CD8-positive, alpha-beta memory T cell (primary cell): ENCODE results near the gene PAQR5. TPM values are rescaled to one million over a fixed set of nuclear protein-coding genes. Genes with fewer than 3 reads are reported as not detected.
"Not testable (repeated sequence)": the region's sequence is repeated elsewhere in the genome, so short reads cannot be mapped to it uniquely, and the experiment has no call there.

Experiments used
- CTCF ChIA-PET: fragments of 350-600 bp; sonication (Branson Sonifier 250); formaldehyde crosslinking; loops from one replicate; lab custom pipeline; 2021; ENCODE audit warnings: antibody characterized with exemption; lab: Charles Lee
- POLR2A ChIA-PET: fragments of 350-600 bp; sonication (Branson Sonifier 250); formaldehyde crosslinking; loops from one replicate; lab custom pipeline; 2021; ENCODE audit warnings: antibody characterized with exemption; lab: Charles Lee
- DNase-seq, 5 donors: peaks; one replicate each; pipeline versions ENCODE4 v3.0.0 to v3.0.0-alpha.2; 2020 to 2022; ENCODE audit warnings: mixed read lengths in 1 of 5
- H3K27ac ChIP-seq: one replicate; pipeline ENCODE4 v1.7.0; 2013; ENCODE audit warnings: low read depth, mild to moderate bottlenecking, low read length, moderate library complexity
- H3K27me3 ChIP-seq: 2 replicates; pipeline ENCODE4 v1.7.0; 2013; ENCODE audit warnings: low read length, mild to moderate bottlenecking; ENCODE audit not compliant: insufficient read depth, poor library complexity, severe bottlenecking
- H3K36me3 ChIP-seq: 2 replicates; pipeline ENCODE4 v1.7.0; 2013; ENCODE audit warnings: mild to moderate bottlenecking, low read length, moderate library complexity; ENCODE audit not compliant: insufficient read depth
- H3K4me1 ChIP-seq: 2 replicates; pipeline ENCODE4 v1.7.0; 2013; ENCODE audit warnings: mild to moderate bottlenecking, low read length, moderate library complexity; ENCODE audit not compliant: insufficient read depth
- H3K4me3 ChIP-seq: 2 replicates; pipeline ENCODE4 v1.7.0; 2013; ENCODE audit warnings: mild to moderate bottlenecking, low read length
- H3K9me3 ChIP-seq: 2 replicates; pipeline ENCODE4 v1.7.0; 2013; ENCODE audit warnings: mild to moderate bottlenecking, low read length
- H3K27ac Mint-ChIP-seq, 8 donors: one replicate each; pipeline ENCODE4 v1.8.0; 2020 to 2021; ENCODE audit warnings: mixed read lengths in 8 of 8, mild to moderate bottlenecking in 6 of 8, inconsistent platforms in 3 of 8, moderate library complexity in 3 of 8
- H3K27me3 Mint-ChIP-seq, 2 donors: one replicate each; pipeline ENCODE4 v1.8.0; 2020 to 2021; ENCODE audit warnings: mixed read lengths in 2 of 2, mild to moderate bottlenecking in 1 of 2, moderate library complexity in 1 of 2
- H3K36me3 Mint-ChIP-seq, 3 donors: one replicate each; pipeline ENCODE4 v1.8.0; 2020 to 2021; ENCODE audit warnings: mixed read lengths in 3 of 3, inconsistent platforms in 1 of 3, mild to moderate bottlenecking in 1 of 3
- H3K4me1 Mint-ChIP-seq, 3 donors: one replicate each; pipeline ENCODE4 v1.8.0; 2020 to 2021; ENCODE audit warnings: mixed read lengths in 3 of 3, inconsistent platforms in 1 of 3, mild to moderate bottlenecking in 1 of 3
- H3K4me3 Mint-ChIP-seq, 7 donors: one replicate each; pipeline ENCODE4 v1.8.0; 2020 to 2021; ENCODE audit warnings: mixed read lengths in 7 of 7, mild to moderate bottlenecking in 6 of 7, moderate library complexity in 4 of 7, inconsistent platforms in 2 of 7
- H3K9me3 Mint-ChIP-seq, 5 donors: one replicate each; pipeline ENCODE4 v1.8.0; 2020 to 2022; ENCODE audit warnings: mixed read lengths in 5 of 5, mild to moderate bottlenecking in 3 of 5, moderate library complexity in 2 of 5, inconsistent platforms in 1 of 5
- polyA plus RNA-seq: library from polyadenylated mRNA; unstranded; fragments of 300-500 nt; fragmentation: Illumina TruSeq; gene quantifications from one replicate; pipeline ENCODE4 v1.2.3, GENCODE V29; 2021
- total RNA-seq, 2 experiments: library from RNA; stranded (reverse); gene quantifications; one replicate each; pipeline ENCODE4 v1.2.3, GENCODE V29; 2021

The PAQR5 gene
- total and polyA plus RNA-seq, 3 experiments from 2014 or later, result not detected

GRCh38 chr15:69380100-69380725 lies 81.5 kb downstream of the PAQR5 start:
- CTCF ChIA-PET, result no interaction called here
- Histone ChIP-seq H3K27ac (no peak overlapping the region), H3K27me3 (no peaks in the 10 kb centered on the region), H3K36me3 (no peaks in the 10 kb centered on the region), H3K4me1 (no peaks in the 10 kb centered on the region), H3K9me3 (no peaks in the 10 kb centered on the region), H3K4me3 (no peak overlapping the region)
- POLR2A ChIA-PET, result no interaction called here
- DNase-seq, result no peak
- Mint-ChIP-seq H3K36me3 (no peaks in the 10 kb centered on the region), H3K27me3 (peaks cover 13 to 28% of the 10 kb centered on the region in 2 donors), H3K27ac (no peak overlapping the region), H3K4me3 (no peak overlapping the region), H3K9me3 (no peaks in the 10 kb centered on the region), H3K4me1 (no peaks in the 10 kb centered on the region)

GRCh38 chr15:69380726-69381105 lies 82.0 kb downstream of the PAQR5 start:
- Mint-ChIP-seq H3K4me3 (no peak overlapping the region), H3K27ac (no peak overlapping the region), H3K36me3 (no peaks in the 10 kb centered on the region), H3K27me3 (peaks cover 13 to 26% of the 10 kb centered on the region in 2 donors), H3K4me1 (no peaks in the 10 kb centered on the region), H3K9me3 (no peaks in the 10 kb centered on the region)
- Histone ChIP-seq H3K27me3 (no peaks in the 10 kb centered on the region), H3K4me3 (no peak overlapping the region), H3K36me3 (no peaks in the 10 kb centered on the region), H3K9me3 (no peaks in the 10 kb centered on the region), H3K4me1 (no peaks in the 10 kb centered on the region), H3K27ac (no peak overlapping the region)
- ChIA-PET POLR2A (no interaction called here), CTCF (no interaction called here)
- no peak for DNase-seq

GRCh38 chr15:69382176-69382575 lies 83.5 kb downstream of the PAQR5 start:
- H3K36me3 Mint-ChIP-seq, POLR2A ChIA-PET, CTCF ChIA-PET, H3K36me3 ChIP-seq, H3K27me3 ChIP-seq, H3K4me1 ChIP-seq, H3K4me1 Mint-ChIP-seq, H3K9me3 ChIP-seq, H3K4me3 Mint-ChIP-seq, H3K27ac Mint-ChIP-seq, H3K9me3 Mint-ChIP-seq, DNase-seq, H3K4me3 ChIP-seq, H3K27ac ChIP-seq: not testable (repeated sequence)
- H3K27me3 Mint-ChIP-seq, result peaks cover 10 to 17% of the 10 kb centered on the region in 2 donors

- H3K36me3 ChIP-seq, DNase-seq, H3K4me1 ChIP-seq, H3K27ac ChIP-seq, H3K27me3 Mint-ChIP-seq, POLR2A ChIA-PET, CTCF ChIA-PET, H3K4me3 Mint-ChIP-seq, H3K27ac Mint-ChIP-seq, H3K36me3 Mint-ChIP-seq, H3K27me3 ChIP-seq, H3K9me3 Mint-ChIP-seq, H3K9me3 ChIP-seq, H3K4me3 ChIP-seq, H3K4me1 Mint-ChIP-seq: not testable (repeated sequence)
Observed at GRCh38 chr15:69384066-69384465, 85.4 kb downstream of the PAQR5 start.

GRCh38 chr15:69384626-69385598 lies 86.2 kb downstream of the PAQR5 start:
- H3K27ac Mint-ChIP-seq, result peak overlapping the region in 3 of 8 donors; percentile 2 to 58 (median 26)
- Histone ChIP-seq H3K9me3 (no peaks in the 10 kb centered on the region), H3K4me1 (no peaks in the 10 kb centered on the region), H3K27ac (no peak overlapping the region), H3K36me3 (no peaks in the 10 kb centered on the region), H3K27me3 (no peaks in the 10 kb centered on the region), H3K4me3 (no peak overlapping the region)
- no peaks in the 10 kb centered on the region for H3K36me3 Mint-ChIP-seq
- ChIA-PET CTCF (no interaction called here), POLR2A (no interaction called here)
- no peak for DNase-seq
- no peaks in the 10 kb centered on the region for H3K9me3 Mint-ChIP-seq
- H3K4me3 Mint-ChIP-seq, result no peak overlapping the region
- peaks cover 6% of the 10 kb centered on the region in 2 donors for H3K27me3 Mint-ChIP-seq
- no peaks in the 10 kb centered on the region for H3K4me1 Mint-ChIP-seq

- H3K9me3 ChIP-seq, result no peaks in the 10 kb centered on the region
- Mint-ChIP-seq H3K36me3 (no peaks in the 10 kb centered on the region), H3K4me3 (no peak overlapping the region), H3K27ac (no peak overlapping the region), H3K9me3 (no peaks in the 10 kb centered on the region), H3K4me1 (no peaks in the 10 kb centered on the region), H3K27me3 (peaks cover 1 to 4% of the 10 kb centered on the region in 2 donors)
- no peak for DNase-seq
- no peaks in the 10 kb centered on the region for H3K27me3 ChIP-seq
- no peak overlapping the region for H3K27ac ChIP-seq
- ChIA-PET POLR2A (no interaction called here), CTCF (no interaction called here)
- H3K36me3 ChIP-seq, result no peaks in the 10 kb centered on the region
- H3K4me1 ChIP-seq, result no peaks in the 10 kb centered on the region
- H3K4me3 ChIP-seq, result no peak overlapping the region
Observed at GRCh38 chr15:69385831-69386230, 87.1 kb downstream of the PAQR5 start.

GRCh38 chr15:69386284-69386683 lies 87.6 kb downstream of the PAQR5 start:
- no peak overlapping the region for H3K27ac ChIP-seq
- no peaks in the 10 kb centered on the region for H3K4me1 ChIP-seq
- H3K27me3 ChIP-seq, result no peaks in the 10 kb centered on the region
- H3K4me3 Mint-ChIP-seq, result no peak overlapping the region
- no peaks in the 10 kb centered on the region for H3K4me1 Mint-ChIP-seq
- H3K9me3 ChIP-seq, result no peaks in the 10 kb centered on the region
- DNase-seq, result no peak
- H3K36me3 Mint-ChIP-seq, result no peaks in the 10 kb centered on the region
- CTCF ChIA-PET, result no interaction called here
- H3K27ac Mint-ChIP-seq, result no peak overlapping the region
- peaks cover 0 to 4% of the 10 kb centered on the region in 2 donors for H3K27me3 Mint-ChIP-seq
- POLR2A ChIA-PET, result no interaction called here
- H3K36me3 ChIP-seq, result no peaks in the 10 kb centered on the region
- no peaks in the 10 kb centered on the region for H3K9me3 Mint-ChIP-seq
- no peak overlapping the region for H3K4me3 ChIP-seq

- H3K9me3 ChIP-seq, result no peaks in the 10 kb centered on the region
- peaks cover 3 to 8% of the 10 kb centered on the region in 2 donors for H3K27me3 Mint-ChIP-seq
- DNase-seq, result no peak
- ChIA-PET CTCF (interaction anchor here (2.5 kb wide), 1 partner anchor 329 kb away, joined by 5 read pairs; no protein-coding TSS in a partner anchor), POLR2A (no interaction called here)
- H3K4me3 Mint-ChIP-seq, result no peak overlapping the region
- no peaks in the 10 kb centered on the region for H3K36me3 ChIP-seq
- no peaks in the 10 kb centered on the region for H3K27me3 ChIP-seq
- no peaks in the 10 kb centered on the region for H3K4me1 ChIP-seq
- no peak overlapping the region for H3K4me3 ChIP-seq
- no peaks in the 10 kb centered on the region for H3K36me3 Mint-ChIP-seq
- no peak overlapping the region for H3K27ac ChIP-seq
- H3K4me1 Mint-ChIP-seq, result no peaks in the 10 kb centered on the region
- peak overlapping the region in 1 of 8 donors; percentile 74 for H3K27ac Mint-ChIP-seq
- no peaks in the 10 kb centered on the region for H3K9me3 Mint-ChIP-seq
Observed at GRCh38 chr15:69388260-69388705, 89.6 kb downstream of the PAQR5 start.
